NCI-H460 (cell line): Measurements from ENCODE around the gene RILPL2. TPM values are rescaled to one million over a fixed set of nuclear protein-coding genes. Genes with fewer than 3 reads are reported as not detected.
"Not testable (repeated sequence)": the region's sequence is repeated elsewhere in the genome, so short reads cannot be mapped to it uniquely, and the experiment has no call there.

ENCODE experiments used
- DNase-seq: peaks from one replicate; pipeline ENCODE4 v3.0.0-alpha.2; 2016; ENCODE audit warnings: low read depth; ENCODE audit errors: extremely low read depth
- total RNA-seq: library from RNA; depleted of rRNA; stranded (reverse); fragments of >200 nt; shearing (Covaris generic); gene quantifications from 2 replicates; pipeline ENCODE4 v1.2.3, GENCODE V29; 2014

RILPL2 gene
- total RNA-seq, 1 experiment from 2014 or later: 2.5 TPM

GRCh38 chr12:123450636-123451035 is 14.2 kb upstream of the RILPL2 start:
- no peak for DNase-seq

- no peak for DNase-seq
These were observed 13.4 kb upstream of the RILPL2 start for GRCh38 chr12:123449856-123450255.

- DNase-seq: no peak
These were observed 12.8 kb upstream of the RILPL2 start for GRCh38 chr12:123449249-123449733.

- peak; percentile 29 for DNase-seq
These were observed 9.8 kb upstream of the RILPL2 start for GRCh38 chr12:123446333-123446713.

GRCh38 chr12:123445388-123446332 is 9.2 kb upstream of the RILPL2 start:
- DNase-seq: no peak

GRCh38 chr12:123444092-123445026 is 7.9 kb upstream of the RILPL2 start:
- DNase-seq: no peak

GRCh38 chr12:123442774-123443173 is 6.3 kb upstream of the RILPL2 start:
- no peak for DNase-seq

- DNase-seq: no peak
These were observed 5.2 kb upstream of the RILPL2 start for GRCh38 chr12:123441523-123442164.

GRCh38 chr12:123435636-123436016 is 858 bp downstream of the RILPL2 start:
- no peak for DNase-seq

- DNase-seq: no peak
These were observed 2.9 kb downstream of the RILPL2 start for GRCh38 chr12:123433615-123434014.

GRCh38 chr12:123431951-123432817 is 4.3 kb downstream of the RILPL2 start:
- DNase-seq: not testable (repeated sequence)

- not testable (repeated sequence) for DNase-seq
These were observed 7.4 kb downstream of the RILPL2 start for GRCh38 chr12:123429101-123429500.

- no peak for DNase-seq
These were observed 7.9 kb downstream of the RILPL2 start for GRCh38 chr12:123428591-123428990.

GRCh38 chr12:123427036-123427769 is 9.3 kb downstream of the RILPL2 start:
- no peak for DNase-seq

GRCh38 chr12:123421314-123421713 is 15.2 kb downstream of the RILPL2 start:
- DNase-seq: no peak

- no peak for DNase-seq
These were observed 26.5 kb downstream of the RILPL2 start for GRCh38 chr12:123410041-123410412.

GRCh38 chr12:123409284-123410040 is 27.0 kb downstream of the RILPL2 start:
- DNase-seq: not testable (repeated sequence)

GRCh38 chr12:123408619-123409018 is 27.9 kb downstream of the RILPL2 start:
- DNase-seq: not testable (repeated sequence)
